Neural cell (in vitro differentiated cells): ENCODE results near the gene PRMT2. TPM values are rescaled to one million over a fixed set of nuclear protein-coding genes. Genes with fewer than 3 reads are reported as not detected.

Source experiments
- H2AFZ ChIP-seq: fragments of 200-600, 300-800 bp; sonication (generic), shearing (Covaris generic); 2 replicates; pipeline ENCODE4 v1.6.0; 2014; ENCODE audit warnings: low read depth, mild to moderate bottlenecking, antibody characterized with exemption, low read length, moderate library complexity
- H3F3A ChIP-seq: fragments of 200-600 bp; shearing (Covaris generic); 2 replicates; pipeline ENCODE4 v1.6.1; 2016; ENCODE audit warnings: mild to moderate bottlenecking, moderate library complexity, mixed read lengths, antibody characterized with exemption, low read length; ENCODE audit not compliant: insufficient read depth, poor library complexity, severe bottlenecking
- H3K27ac ChIP-seq: fragments of 200-600, 300-800 bp; sonication (generic), shearing (Covaris generic); 2 replicates; pipeline ENCODE4 v1.5.1; 2014; ENCODE audit warnings: mild to moderate bottlenecking, low read length, moderate library complexity
- H3K27me3 ChIP-seq: fragments of 300-800, 200-600 bp; sonication (generic), shearing (Covaris generic); 2 replicates; pipeline ENCODE4 v1.6.0; 2014; ENCODE audit warnings: mild to moderate bottlenecking, low read depth, low read length, moderate library complexity; ENCODE audit not compliant: insufficient read depth
- H3K36me3 ChIP-seq: fragments of 300-800, 200-600 bp; sonication (generic), shearing (Covaris generic); 2 replicates; pipeline ENCODE4 v1.5.1; 2014; ENCODE audit warnings: mild to moderate bottlenecking, antibody characterized with exemption, low read length, moderate library complexity; ENCODE audit not compliant: insufficient read depth
- H3K4me2 ChIP-seq: fragments of 300-800, 200-600 bp; sonication (generic), shearing (Covaris generic); 2 replicates; pipeline ENCODE4 v1.6.0; 2014; ENCODE audit warnings: mild to moderate bottlenecking, low read length
- H3K4me3 ChIP-seq: fragments of 300-800, 200-600 bp; sonication (generic), shearing (Covaris generic); 2 replicates; pipeline ENCODE4 v1.5.1; 2014; ENCODE audit warnings: mild to moderate bottlenecking, low read length, moderate library complexity
- H3K79me2 ChIP-seq: fragments of 200-600 bp; shearing (Covaris generic); replicated peaks from 2 replicates; pipeline ENCODE4 v1.6.0; 2014; ENCODE audit warnings: mild to moderate bottlenecking, low read length, moderate library complexity; ENCODE audit not compliant: insufficient read depth
- H3K9ac ChIP-seq: fragments of 300-800, 200-600 bp; sonication (generic), shearing (Covaris generic); 2 replicates; pipeline ENCODE4 v1.6.1; 2016; ENCODE audit warnings: mild to moderate bottlenecking, low read length, mixed read lengths
- H3K9me2 ChIP-seq: fragments of 200-600 bp; shearing (Covaris generic); 2 replicates; pipeline ENCODE4 v1.6.1; 2016; ENCODE audit warnings: mild to moderate bottlenecking, low read length, mixed read lengths; ENCODE audit not compliant: insufficient read depth
- H3K9me3 ChIP-seq: fragments of 200-600, 300-800 bp; sonication (generic), shearing (Covaris generic); 2 replicates; pipeline ENCODE4 v1.6.1; 2016; ENCODE audit warnings: mild to moderate bottlenecking, mixed run types, low read length, moderate library complexity, mixed read lengths
- H4K20me1 ChIP-seq: fragments of 200-600 bp; shearing (Covaris generic); 2 replicates; pipeline ENCODE4 v1.6.1; 2016; ENCODE audit warnings: mild to moderate bottlenecking, mixed run types; ENCODE audit not compliant: insufficient read depth
- EP300 ChIP-seq: fragments of 450-650 bp; conservative IDR thresholded peaks from 2 replicates; pipeline ENCODE4 v1.6.1; 2014; ENCODE audit warnings: antibody characterized with exemption, mild to moderate bottlenecking, moderate library complexity; ENCODE audit not compliant: poor library complexity, severe bottlenecking
- EZH2 ChIP-seq: fragments of 200-600, 300-800 bp; shearing (Covaris generic), sonication (generic); IDR thresholded peaks from 2 replicates; pipeline ENCODE4 v1.6.1; 2014; ENCODE audit warnings: antibody characterized with exemption, low read length, borderline replicate concordance, mild to moderate bottlenecking; ENCODE audit not compliant: insufficient read depth, poor library complexity, severe bottlenecking
- MXI1 ChIP-seq: fragments of 450-650 bp; conservative IDR thresholded peaks from 2 replicates; pipeline ENCODE4 v1.6.1; 2014; ENCODE audit warnings: antibody characterized with exemption, mild to moderate bottlenecking; ENCODE audit not compliant: poor library complexity, severe bottlenecking
- POLR2AphosphoS5 ChIP-seq: IDR thresholded peaks from 2 replicates; pipeline ENCODE4 v1.6.1; 2012
- RAD21 ChIP-seq: fragments of 450-650 bp; conservative IDR thresholded peaks from 2 replicates; pipeline ENCODE4 v1.6.1; 2014; ENCODE audit warnings: antibody characterized with exemption, mild to moderate bottlenecking, moderate library complexity
- SMC3 ChIP-seq: fragments of 450-650 bp; conservative IDR thresholded peaks from 2 replicates; pipeline ENCODE4 v1.6.1; 2014; ENCODE audit warnings: antibody characterized with exemption, mild to moderate bottlenecking, moderate library complexity; ENCODE audit not compliant: poor library complexity
- TAF1 ChIP-seq: IDR thresholded peaks from 2 replicates; pipeline ENCODE4 v1.6.1; 2012; ENCODE audit warnings: low read depth
- polyA plus RNA-seq: library from polyadenylated mRNA; depleted of rRNA; stranded (reverse); fragments of >200 nt; gene quantifications from 2 replicates; pipeline ENCODE4 v1.2.3, GENCODE V29; 2014
- TF ChIP-seq, protein P1 (sequence below): IDR thresholded peaks from 2 replicates; pipeline ENCODE4 v1.6.1; 2012; ENCODE audit warnings: borderline replicate concordance
- TF ChIP-seq, protein P2 (sequence below): fragments of 450-650 bp; IDR thresholded peaks from 2 replicates; pipeline ENCODE4 v1.5.1; 2014; ENCODE audit warnings: antibody characterized with exemption, mild to moderate bottlenecking, moderate library complexity; ENCODE audit not compliant: poor library complexity, severe bottlenecking

The PRMT2 gene
- polyA plus RNA-seq, 1 donor from 2014 or later, result 313 TPM

DNA sequence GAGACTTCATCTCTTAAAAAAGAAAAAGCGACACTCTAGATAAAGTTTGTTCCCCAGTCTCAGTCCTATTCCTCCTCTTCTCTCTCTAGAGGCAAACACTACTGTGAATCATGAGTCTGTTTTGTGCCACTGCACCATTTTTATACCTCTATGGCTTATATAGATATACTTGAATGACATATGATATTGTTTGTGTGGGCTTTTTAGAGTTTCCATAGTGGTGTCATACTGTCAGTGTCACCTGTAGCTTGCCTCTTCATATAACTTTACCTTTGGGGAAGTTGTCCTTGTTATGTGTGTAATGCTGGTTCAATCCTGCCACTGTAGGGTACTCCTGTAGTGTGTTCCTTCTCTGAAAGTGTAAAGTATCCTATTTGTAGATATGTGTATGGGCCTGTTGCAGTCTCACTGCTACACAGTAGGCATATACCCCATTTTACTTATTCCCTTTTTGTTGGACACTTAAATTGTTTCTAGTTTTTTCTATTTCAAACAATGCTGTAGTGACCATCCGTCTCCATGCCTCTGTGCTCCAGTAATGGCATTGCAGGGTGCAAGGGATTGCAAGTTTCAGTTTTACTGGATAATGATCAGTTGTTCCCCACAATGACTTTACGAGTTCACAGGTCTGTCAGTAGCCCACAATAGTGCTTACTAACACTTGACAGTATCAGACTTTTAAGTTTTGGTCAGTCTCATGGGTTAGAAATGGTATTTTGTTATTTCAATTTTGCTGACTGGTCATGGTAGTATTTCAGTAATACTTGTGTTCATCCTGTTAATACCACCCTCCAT, 2.7 kb downstream of the PRMT2 start:
- peaks cover 2% of the 10 kb centered on the region for H4K20me1 ChIP-seq
- peaks cover 54% of the 10 kb centered on the region for H3K79me2 ChIP-seq
- H3F3A ChIP-seq, result peaks cover 4% of the 10 kb centered on the region
- peak overlapping the region; percentile 85 for H3K4me2 ChIP-seq
- no peak overlapping the region for H3K9ac ChIP-seq
- no peak for TF ChIP-seq EP300
- no peak for TF ChIP-seq MXI1
- TF ChIP-seq, protein P1, sequence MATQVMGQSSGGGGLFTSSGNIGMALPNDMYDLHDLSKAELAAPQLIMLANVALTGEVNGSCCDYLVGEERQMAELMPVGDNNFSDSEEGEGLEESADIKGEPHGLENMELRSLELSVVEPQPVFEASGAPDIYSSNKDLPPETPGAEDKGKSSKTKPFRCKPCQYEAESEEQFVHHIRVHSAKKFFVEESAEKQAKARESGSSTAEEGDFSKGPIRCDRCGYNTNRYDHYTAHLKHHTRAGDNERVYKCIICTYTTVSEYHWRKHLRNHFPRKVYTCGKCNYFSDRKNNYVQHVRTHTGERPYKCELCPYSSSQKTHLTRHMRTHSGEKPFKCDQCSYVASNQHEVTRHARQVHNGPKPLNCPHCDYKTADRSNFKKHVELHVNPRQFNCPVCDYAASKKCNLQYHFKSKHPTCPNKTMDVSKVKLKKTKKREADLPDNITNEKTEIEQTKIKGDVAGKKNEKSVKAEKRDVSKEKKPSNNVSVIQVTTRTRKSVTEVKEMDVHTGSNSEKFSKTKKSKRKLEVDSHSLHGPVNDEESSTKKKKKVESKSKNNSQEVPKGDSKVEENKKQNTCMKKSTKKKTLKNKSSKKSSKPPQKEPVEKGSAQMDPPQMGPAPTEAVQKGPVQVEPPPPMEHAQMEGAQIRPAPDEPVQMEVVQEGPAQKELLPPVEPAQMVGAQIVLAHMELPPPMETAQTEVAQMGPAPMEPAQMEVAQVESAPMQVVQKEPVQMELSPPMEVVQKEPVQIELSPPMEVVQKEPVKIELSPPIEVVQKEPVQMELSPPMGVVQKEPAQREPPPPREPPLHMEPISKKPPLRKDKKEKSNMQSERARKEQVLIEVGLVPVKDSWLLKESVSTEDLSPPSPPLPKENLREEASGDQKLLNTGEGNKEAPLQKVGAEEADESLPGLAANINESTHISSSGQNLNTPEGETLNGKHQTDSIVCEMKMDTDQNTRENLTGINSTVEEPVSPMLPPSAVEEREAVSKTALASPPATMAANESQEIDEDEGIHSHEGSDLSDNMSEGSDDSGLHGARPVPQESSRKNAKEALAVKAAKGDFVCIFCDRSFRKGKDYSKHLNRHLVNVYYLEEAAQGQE, result no peak
- TF ChIP-seq RAD21, result no peak
- no peak for TF ChIP-seq EZH2
- no peak for TF ChIP-seq TAF1
- TF ChIP-seq, protein P2, sequence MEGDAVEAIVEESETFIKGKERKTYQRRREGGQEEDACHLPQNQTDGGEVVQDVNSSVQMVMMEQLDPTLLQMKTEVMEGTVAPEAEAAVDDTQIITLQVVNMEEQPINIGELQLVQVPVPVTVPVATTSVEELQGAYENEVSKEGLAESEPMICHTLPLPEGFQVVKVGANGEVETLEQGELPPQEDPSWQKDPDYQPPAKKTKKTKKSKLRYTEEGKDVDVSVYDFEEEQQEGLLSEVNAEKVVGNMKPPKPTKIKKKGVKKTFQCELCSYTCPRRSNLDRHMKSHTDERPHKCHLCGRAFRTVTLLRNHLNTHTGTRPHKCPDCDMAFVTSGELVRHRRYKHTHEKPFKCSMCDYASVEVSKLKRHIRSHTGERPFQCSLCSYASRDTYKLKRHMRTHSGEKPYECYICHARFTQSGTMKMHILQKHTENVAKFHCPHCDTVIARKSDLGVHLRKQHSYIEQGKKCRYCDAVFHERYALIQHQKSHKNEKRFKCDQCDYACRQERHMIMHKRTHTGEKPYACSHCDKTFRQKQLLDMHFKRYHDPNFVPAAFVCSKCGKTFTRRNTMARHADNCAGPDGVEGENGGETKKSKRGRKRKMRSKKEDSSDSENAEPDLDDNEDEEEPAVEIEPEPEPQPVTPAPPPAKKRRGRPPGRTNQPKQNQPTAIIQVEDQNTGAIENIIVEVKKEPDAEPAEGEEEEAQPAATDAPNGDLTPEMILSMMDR, result no peak
- no peak for TF ChIP-seq SMC3
- no peak for TF ChIP-seq POLR2AphosphoS5
- no peaks in the 10 kb centered on the region for H3K9me3 ChIP-seq
- peak overlapping the region; percentile 80 for H3K4me3 ChIP-seq
- H3K27me3 ChIP-seq, result no peaks in the 10 kb centered on the region
- no peaks in the 10 kb centered on the region for H3K9me2 ChIP-seq
- H3K36me3 ChIP-seq, result peaks cover 5% of the 10 kb centered on the region
- no peak overlapping the region for H3K27ac ChIP-seq
- H2AFZ ChIP-seq, result no peak overlapping the region

DNA sequence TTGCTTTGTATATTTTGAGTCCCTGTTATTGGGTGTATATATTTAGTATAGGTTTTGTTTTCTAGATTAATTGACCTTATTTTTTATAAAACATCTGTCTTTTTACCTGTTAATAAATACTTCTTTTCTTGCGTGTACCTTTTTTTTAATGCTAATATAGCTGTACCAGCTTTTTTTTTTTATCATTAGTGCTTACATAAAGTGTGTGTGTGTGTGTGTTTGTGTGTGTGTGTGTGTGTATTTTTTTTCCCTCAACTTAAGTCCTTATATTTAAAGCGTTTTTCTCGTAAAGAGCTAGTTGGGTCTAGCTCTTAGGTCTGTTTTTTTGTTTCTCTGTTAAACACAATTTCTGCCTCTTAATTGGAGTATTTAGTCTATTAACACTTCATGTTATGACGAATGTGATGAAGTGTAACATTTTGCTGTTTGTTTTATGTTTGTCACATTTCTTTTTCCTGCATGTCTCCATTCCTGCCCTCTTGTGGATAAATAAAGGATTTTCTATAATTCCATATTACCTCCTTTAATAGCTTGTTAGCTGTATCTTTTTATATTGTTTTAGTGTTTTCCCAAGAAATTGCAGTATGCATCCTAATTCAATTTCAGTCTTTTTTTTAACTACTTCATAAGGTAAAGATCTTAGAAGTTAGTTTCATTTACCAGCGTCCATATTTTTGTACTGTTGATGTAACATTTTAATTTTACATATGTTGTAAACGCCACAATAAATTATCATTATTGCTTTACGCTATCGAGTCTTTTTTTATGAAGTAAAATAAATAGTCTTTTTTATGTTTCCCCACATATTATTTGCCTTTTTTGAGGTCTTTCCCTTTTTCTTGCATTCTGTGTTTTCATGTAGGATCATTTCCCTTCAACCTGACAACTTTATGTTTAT, 4.3 kb downstream of the PRMT2 start:
- H3K9ac ChIP-seq, result no peak overlapping the region
- peaks cover 15% of the 10 kb centered on the region for H3K36me3 ChIP-seq
- H3K4me2 ChIP-seq, result peak overlapping the region; percentile 85
- peaks cover 54% of the 10 kb centered on the region for H3K79me2 ChIP-seq
- TF ChIP-seq RAD21 (peak; percentile 57), TAF1 (no peak), SMC3 (peak; percentile 69)
- TF ChIP-seq, protein P2, result peak; percentile 60
- H2AFZ ChIP-seq, result no peak overlapping the region
- H3F3A ChIP-seq, result peaks cover 4% of the 10 kb centered on the region
- H3K9me2 ChIP-seq, result no peaks in the 10 kb centered on the region
- H3K27me3 ChIP-seq, result no peaks in the 10 kb centered on the region
- peaks cover 2% of the 10 kb centered on the region for H4K20me1 ChIP-seq
- H3K4me3 ChIP-seq, result peak overlapping the region; percentile 80
- H3K27ac ChIP-seq, result no peak overlapping the region
- no peaks in the 10 kb centered on the region for H3K9me3 ChIP-seq
